NCI-H2107 (cell line): Measurements from ENCODE around the gene NPC2.
"Not testable (repeated sequence)": the region's sequence is repeated elsewhere in the genome, so short reads cannot be mapped to it uniquely, and the experiment has no call there.

ENCODE experiments used
- DNase-seq: peaks from one replicate; lab custom pipeline; 2025; lab: John Stamatoyannopoulos, UW

NPC2 gene

GRCh38 chr14:74469548-74470518 lies 23.3 kb downstream of the NPC2 start:
- DNase-seq, result no peak

GRCh38 chr14:74468513-74468912 lies 24.6 kb downstream of the NPC2 start:
- no peak for DNase-seq

- DNase-seq, result no peak
These were observed 27.8 kb downstream of the NPC2 start for GRCh38 chr14:74465335-74465734.

GRCh38 chr14:74464785-74465184 lies 28.3 kb downstream of the NPC2 start:
- DNase-seq, result no peak

GRCh38 chr14:74463697-74464096 lies 29.4 kb downstream of the NPC2 start:
- DNase-seq, result no peak

GRCh38 chr14:74462993-74463392 lies 30.1 kb downstream of the NPC2 start:
- DNase-seq, result no peak

- DNase-seq, result no peak
These were observed 33.1 kb downstream of the NPC2 start for GRCh38 chr14:74459976-74460375.

- no peak for DNase-seq
These were observed 33.7 kb downstream of the NPC2 start for GRCh38 chr14:74459289-74459946.

GRCh38 chr14:74457565-74457895 lies 35.6 kb downstream of the NPC2 start:
- no peak for DNase-seq

GRCh38 chr14:74456684-74457564 lies 36.2 kb downstream of the NPC2 start:
- DNase-seq, result no peak

- not testable (repeated sequence) for DNase-seq
These were observed 38.7 kb downstream of the NPC2 start for GRCh38 chr14:74454397-74454796.

- DNase-seq, result no peak
These were observed 48.2 kb downstream of the NPC2 start for GRCh38 chr14:74444866-74445265.

- DNase-seq, result no peak
These were observed 50.3 kb downstream of the NPC2 start for GRCh38 chr14:74442757-74443156.

GRCh38 chr14:74441113-74441512 lies 52.0 kb downstream of the NPC2 start:
- DNase-seq, result no peak

- no peak for DNase-seq
These were observed 54.7 kb downstream of the NPC2 start for GRCh38 chr14:74438351-74438915.

GRCh38 chr14:74437496-74438053 lies 55.5 kb downstream of the NPC2 start:
- DNase-seq, result no peak

- no peak for DNase-seq
These were observed 58.8 kb downstream of the NPC2 start for GRCh38 chr14:74434294-74434693.

- DNase-seq, result no peak
These were observed 63.1 kb downstream of the NPC2 start for GRCh38 chr14:74429991-74430390.
